ENCODE measurements around the gene PCNX2. TPM values are rescaled to one million over a fixed set of nuclear protein-coding genes. Genes with fewer than 3 reads are reported as not detected.
"Not testable (repeated sequence)": the region's sequence is repeated elsewhere in the genome, so short reads cannot be mapped to it uniquely, and the experiment has no call there.

PCNX2 gene
- total RNA-seq, 1 donor = 56.8 TPM

DNA sequence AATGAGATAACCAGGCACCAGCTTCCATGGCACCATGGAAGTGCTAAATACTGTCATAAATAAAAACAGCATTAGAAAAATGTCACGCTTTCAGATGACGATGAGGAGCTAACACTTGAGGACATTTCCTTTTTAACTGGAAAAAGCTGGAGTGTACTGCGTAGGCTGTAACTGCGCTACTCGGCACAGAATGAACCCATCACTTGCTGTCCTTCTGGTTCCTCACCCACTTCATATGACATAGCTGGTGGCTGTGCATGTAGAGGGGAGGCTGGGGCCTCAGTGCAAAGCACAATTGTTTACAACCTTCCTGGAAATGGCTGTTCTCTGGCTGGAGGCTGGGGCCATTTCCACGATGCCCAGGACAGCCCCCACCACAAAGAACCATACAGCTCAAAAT, 289.4 kb downstream of the PCNX2 start:
- no peak overlapping the region for H2AFZ ChIP-seq (ENCODE audit: low read length)
- H3K4me1 ChIP-seq (ENCODE audit: insufficient read depth, low read length) = no peaks in the 10 kb centered on the region
- H3K9me3 ChIP-seq (ENCODE audit: low read depth, low read length) = no peaks in the 10 kb centered on the region
- no peak overlapping the region for H3K27ac ChIP-seq (ENCODE audit: low read depth, low read length)
- TF ChIP-seq, protein P1, sequence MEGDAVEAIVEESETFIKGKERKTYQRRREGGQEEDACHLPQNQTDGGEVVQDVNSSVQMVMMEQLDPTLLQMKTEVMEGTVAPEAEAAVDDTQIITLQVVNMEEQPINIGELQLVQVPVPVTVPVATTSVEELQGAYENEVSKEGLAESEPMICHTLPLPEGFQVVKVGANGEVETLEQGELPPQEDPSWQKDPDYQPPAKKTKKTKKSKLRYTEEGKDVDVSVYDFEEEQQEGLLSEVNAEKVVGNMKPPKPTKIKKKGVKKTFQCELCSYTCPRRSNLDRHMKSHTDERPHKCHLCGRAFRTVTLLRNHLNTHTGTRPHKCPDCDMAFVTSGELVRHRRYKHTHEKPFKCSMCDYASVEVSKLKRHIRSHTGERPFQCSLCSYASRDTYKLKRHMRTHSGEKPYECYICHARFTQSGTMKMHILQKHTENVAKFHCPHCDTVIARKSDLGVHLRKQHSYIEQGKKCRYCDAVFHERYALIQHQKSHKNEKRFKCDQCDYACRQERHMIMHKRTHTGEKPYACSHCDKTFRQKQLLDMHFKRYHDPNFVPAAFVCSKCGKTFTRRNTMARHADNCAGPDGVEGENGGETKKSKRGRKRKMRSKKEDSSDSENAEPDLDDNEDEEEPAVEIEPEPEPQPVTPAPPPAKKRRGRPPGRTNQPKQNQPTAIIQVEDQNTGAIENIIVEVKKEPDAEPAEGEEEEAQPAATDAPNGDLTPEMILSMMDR (IDR thresholded peaks at IDR 0.05; ENCODE audit: extremely low read depth, low read depth, low read length) = no peak
- DNase-seq (ENCODE audit: insufficient read length, low spot score, missing footprints) = no peak
- H3K4me2 ChIP-seq (ENCODE audit: insufficient read depth, low read length) = no peak overlapping the region
- H3K36me3 ChIP-seq (ENCODE audit: insufficient read depth, low read length) = no peaks in the 10 kb centered on the region
- H3K79me2 ChIP-seq (ENCODE audit: insufficient read depth, low read length) = no peaks in the 10 kb centered on the region
- H4K20me1 ChIP-seq (ENCODE audit: insufficient read depth, low read length) = no peaks in the 10 kb centered on the region
- H3K27me3 ChIP-seq (ENCODE audit: insufficient read depth, low read length) = no peaks in the 10 kb centered on the region
- no peak overlapping the region for H3K4me3 ChIP-seq (ENCODE audit: insufficient read depth, low read length)

DNA sequence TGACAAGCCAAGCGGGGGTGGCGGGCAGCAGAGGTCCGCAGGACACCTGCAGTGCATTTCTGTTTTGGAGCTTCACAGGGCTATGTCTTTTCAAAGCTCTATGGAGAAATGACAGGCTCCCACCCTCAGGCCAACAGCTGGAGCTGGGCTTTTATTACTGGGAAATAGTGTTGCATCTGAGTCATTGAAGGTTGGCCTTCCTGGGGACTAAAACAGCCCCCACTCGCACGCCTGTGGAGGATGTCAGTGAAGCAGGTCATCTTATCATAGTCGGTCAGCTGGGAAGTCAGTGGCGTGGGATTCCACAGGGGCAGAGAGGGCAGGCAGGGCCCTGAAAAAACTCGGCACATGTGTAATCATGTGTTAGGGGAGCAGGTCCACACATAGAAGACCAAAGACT, 289.8 kb downstream of the PCNX2 start:
- Histone ChIP-seq H3K36me3 (ENCODE audit: insufficient read depth, low read length) (no peaks in the 10 kb centered on the region), H2AFZ (ENCODE audit: low read length) (no peak overlapping the region), H3K79me2 (ENCODE audit: insufficient read depth, low read length) (no peaks in the 10 kb centered on the region), H3K27me3 (ENCODE audit: insufficient read depth, low read length) (no peaks in the 10 kb centered on the region), H3K4me2 (ENCODE audit: insufficient read depth, low read length) (no peak overlapping the region), H3K4me3 (ENCODE audit: insufficient read depth, low read length) (no peak overlapping the region), H3K27ac (ENCODE audit: low read depth, low read length) (no peak overlapping the region), H3K4me1 (ENCODE audit: insufficient read depth, low read length) (no peaks in the 10 kb centered on the region), H3K9me3 (ENCODE audit: low read depth, low read length) (no peaks in the 10 kb centered on the region), H4K20me1 (ENCODE audit: insufficient read depth, low read length) (no peaks in the 10 kb centered on the region)
- TF ChIP-seq, protein P1 (IDR thresholded peaks at IDR 0.05; ENCODE audit: extremely low read depth, low read depth, low read length) = no peak
- peak; percentile 39 for DNase-seq (ENCODE audit: insufficient read length, low spot score, missing footprints)

DNA sequence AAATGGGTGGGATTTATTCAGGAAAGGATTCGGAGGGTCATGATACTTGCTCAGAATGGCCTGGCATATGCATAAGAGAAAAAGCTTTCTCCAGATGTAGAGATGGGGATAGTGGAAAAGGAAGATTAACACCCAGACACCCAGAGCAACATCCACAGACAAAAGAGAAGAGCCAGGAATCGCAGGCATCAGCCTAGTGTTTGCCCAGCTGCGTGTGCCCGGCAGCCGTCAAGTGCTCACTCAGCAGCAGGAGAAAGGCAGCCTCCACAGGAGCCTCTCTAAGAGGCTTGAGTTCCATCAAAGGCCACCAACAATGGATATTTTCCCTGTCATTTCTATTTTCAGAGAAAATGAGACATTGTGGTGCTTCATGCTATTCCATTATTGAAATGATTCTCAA, 290.4 kb downstream of the PCNX2 start:
- H3K4me1 ChIP-seq (ENCODE audit: insufficient read depth, low read length) = no peaks in the 10 kb centered on the region
- no peak overlapping the region for H2AFZ ChIP-seq (ENCODE audit: low read length)
- no peaks in the 10 kb centered on the region for H3K9me3 ChIP-seq (ENCODE audit: low read depth, low read length)
- H3K79me2 ChIP-seq (ENCODE audit: insufficient read depth, low read length) = no peaks in the 10 kb centered on the region
- H3K27me3 ChIP-seq (ENCODE audit: insufficient read depth, low read length) = no peaks in the 10 kb centered on the region
- no peaks in the 10 kb centered on the region for H4K20me1 ChIP-seq (ENCODE audit: insufficient read depth, low read length)
- H3K36me3 ChIP-seq (ENCODE audit: insufficient read depth, low read length) = no peaks in the 10 kb centered on the region
- DNase-seq (ENCODE audit: insufficient read length, low spot score, missing footprints) = no peak
- H3K4me3 ChIP-seq (ENCODE audit: insufficient read depth, low read length) = no peak overlapping the region
- H3K4me2 ChIP-seq (ENCODE audit: insufficient read depth, low read length) = no peak overlapping the region
- TF ChIP-seq, protein P1 (IDR thresholded peaks at IDR 0.05; ENCODE audit: extremely low read depth, low read depth, low read length) = no peak
- H3K27ac ChIP-seq (ENCODE audit: low read depth, low read length) = no peak overlapping the region

DNA sequence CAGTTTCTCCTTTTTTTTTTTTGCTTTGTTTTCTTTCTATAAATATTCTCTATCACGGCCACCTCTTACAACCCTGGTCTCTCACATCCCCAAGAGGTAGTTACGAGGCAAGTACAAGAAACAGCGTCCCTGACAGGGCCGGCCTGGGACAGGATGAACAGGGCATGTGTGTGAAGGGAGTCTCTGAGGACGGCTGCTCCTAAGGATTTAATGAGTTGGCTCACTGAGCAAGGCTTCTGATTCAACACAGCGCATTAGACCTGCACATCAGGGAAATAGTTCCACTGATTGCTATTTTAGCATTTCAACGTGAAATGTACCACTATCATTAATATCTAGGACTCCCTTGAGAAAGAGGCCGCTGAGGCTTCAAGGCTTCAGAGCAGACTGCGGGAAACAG, 291.1 kb downstream of the PCNX2 start:
- no peaks in the 10 kb centered on the region for H4K20me1 ChIP-seq (ENCODE audit: insufficient read depth, low read length)
- no peaks in the 10 kb centered on the region for H3K27me3 ChIP-seq (ENCODE audit: insufficient read depth, low read length)
- H3K27ac ChIP-seq (ENCODE audit: low read depth, low read length) = no peak overlapping the region
- no peak overlapping the region for H3K4me2 ChIP-seq (ENCODE audit: insufficient read depth, low read length)
- H3K4me1 ChIP-seq (ENCODE audit: insufficient read depth, low read length) = no peaks in the 10 kb centered on the region
- H3K9me3 ChIP-seq (ENCODE audit: low read depth, low read length) = no peaks in the 10 kb centered on the region
- H3K4me3 ChIP-seq (ENCODE audit: insufficient read depth, low read length) = no peak overlapping the region
- TF ChIP-seq, protein P1 (IDR thresholded peaks at IDR 0.05; ENCODE audit: extremely low read depth, low read depth, low read length) = no peak
- no peak overlapping the region for H2AFZ ChIP-seq (ENCODE audit: low read length)
- H3K79me2 ChIP-seq (ENCODE audit: insufficient read depth, low read length) = no peaks in the 10 kb centered on the region
- no peaks in the 10 kb centered on the region for H3K36me3 ChIP-seq (ENCODE audit: insufficient read depth, low read length)
- no peak for DNase-seq (ENCODE audit: insufficient read length, low spot score, missing footprints)

DNA sequence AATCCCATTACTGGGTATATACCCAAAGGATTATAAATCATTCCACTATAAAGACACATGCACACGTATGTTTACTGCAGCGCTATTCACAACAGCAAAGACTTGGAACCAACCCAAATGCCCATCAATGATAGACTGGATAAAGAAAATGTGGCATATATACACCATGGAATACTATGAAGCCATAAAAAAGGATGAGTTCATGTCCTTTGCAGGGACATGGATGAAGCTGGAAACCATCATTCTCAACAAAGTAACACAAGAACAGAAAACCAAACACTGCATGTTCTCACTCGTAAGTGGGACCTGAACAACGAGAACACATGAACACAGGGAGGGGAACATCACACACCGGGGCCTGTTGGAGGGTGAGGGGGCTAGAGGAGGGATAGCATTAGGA, 291.9 kb downstream of the PCNX2 start:
- not testable (repeated sequence) for H3K27me3 ChIP-seq (ENCODE audit: insufficient read depth, low read length); H3K36me3 ChIP-seq (ENCODE audit: insufficient read depth, low read length); H3K79me2 ChIP-seq (ENCODE audit: insufficient read depth, low read length); H3K4me1 ChIP-seq (ENCODE audit: insufficient read depth, low read length); DNase-seq (ENCODE audit: insufficient read length, low spot score, missing footprints); H3K27ac ChIP-seq (ENCODE audit: low read depth, low read length); H3K4me3 ChIP-seq (ENCODE audit: insufficient read depth, low read length); H3K4me2 ChIP-seq (ENCODE audit: insufficient read depth, low read length); H4K20me1 ChIP-seq (ENCODE audit: insufficient read depth, low read length); H3K9me3 ChIP-seq (ENCODE audit: low read depth, low read length); H2AFZ ChIP-seq (ENCODE audit: low read length)
